WTC11 (cell line): ENCODE measurements around the gene ADAM19. TPM values are rescaled to one million over a fixed set of nuclear protein-coding genes. Genes with fewer than 3 reads are reported as not detected.

Source experiments
- ATAC-seq: fragments of 200-7000 bp; cut with Tn5 transposase; 2 replicates; pipeline ENCODE4 v1.10.0; 2021; ENCODE audit warnings: mild to moderate bottlenecking, moderate library complexity
- CTCF ChIA-PET: fragments of 300-600 bp; sonication (Branson Sonifier 250); formaldehyde crosslinking; loops from one replicate; lab custom pipeline; 2021; ENCODE audit warnings: antibody characterized with exemption; lab: Charles Lee
- POLR2A ChIA-PET: fragments of 350-600 bp; sonication (Branson Sonifier 250); formaldehyde crosslinking; loops from one replicate; lab custom pipeline; 2021; ENCODE audit warnings: antibody characterized with exemption; lab: Charles Lee
- DNase-seq: peaks from one replicate; pipeline ENCODE4 v3.0.0; 2021; ENCODE audit warnings: low spot score
- H3K27ac Mint-ChIP-seq: 2 replicates; pipeline ENCODE4 v1.8.0; 2021; ENCODE audit warnings: mixed read lengths
- H3K27me3 Mint-ChIP-seq: 2 replicates; pipeline ENCODE4 v1.8.0; 2021; ENCODE audit warnings: low read depth, mild to moderate bottlenecking, moderate library complexity, mixed read lengths
- H3K36me3 Mint-ChIP-seq: 2 replicates; pipeline ENCODE4 v1.8.0; 2021; ENCODE audit warnings: mixed read lengths
- H3K4me1 Mint-ChIP-seq: 2 replicates; pipeline ENCODE4 v1.8.0; 2022; ENCODE audit warnings: mixed read lengths
- H3K4me3 Mint-ChIP-seq: 2 replicates; pipeline ENCODE4 v1.8.0; 2021; ENCODE audit warnings: mild to moderate bottlenecking, moderate library complexity, mixed read lengths
- H3K9me3 Mint-ChIP-seq: 2 replicates; pipeline ENCODE4 v1.8.0; 2021; ENCODE audit warnings: mixed read lengths
- ARID4B ChIP-seq: sonication (generic); formaldehyde crosslinking; IDR thresholded peaks from 2 replicates; pipeline ENCODE4 v1.8.0; 2023; ENCODE audit warnings: missing genetic modification reagents, mild to moderate bottlenecking, borderline replicate concordance
- E2F4 ChIP-seq: sonication (generic); formaldehyde crosslinking; IDR thresholded peaks from 2 replicates; pipeline ENCODE4 v1.8.1; 2022; ENCODE audit warnings: low read depth, mild to moderate bottlenecking, moderate library complexity, missing genetic modification reagents, borderline replicate concordance
- FOXJ3 ChIP-seq: sonication (generic); formaldehyde crosslinking; IDR thresholded peaks from 2 replicates; pipeline ENCODE4 v1.9.0; 2021; ENCODE audit warnings: missing genetic modification reagents, mild to moderate bottlenecking, borderline replicate concordance
- FOXP1 ChIP-seq: sonication (generic); formaldehyde crosslinking; IDR thresholded peaks from 2 replicates; pipeline ENCODE4 v1.8.0; 2022; ENCODE audit warnings: missing genetic modification reagents, mild to moderate bottlenecking, moderate library complexity, borderline replicate concordance
- JAZF1 ChIP-seq: fragments of 250-450 bp; sonication (Bioruptor Pico); IDR thresholded peaks from 2 replicates; pipeline ENCODE4 v1.9.0; 2021; ENCODE audit warnings: moderate library complexity, mild to moderate bottlenecking, inconsistent platforms
- MYBL2 ChIP-seq: sonication (generic); formaldehyde crosslinking; IDR thresholded peaks from 2 replicates; pipeline ENCODE4 v1.8.1; 2023; ENCODE audit warnings: mild to moderate bottlenecking, moderate library complexity, missing genetic modification reagents
- NFYB ChIP-seq: sonication (generic); formaldehyde crosslinking; conservative IDR thresholded peaks from 2 replicates; pipeline ENCODE4 v1.8.0; 2022; ENCODE audit warnings: low read depth, missing genetic modification reagents
- NR1H2 ChIP-seq: sonication (generic); formaldehyde crosslinking; IDR thresholded peaks from 2 replicates; pipeline ENCODE4 v1.9.0; 2021; ENCODE audit warnings: mild to moderate bottlenecking, moderate library complexity, missing genetic modification reagents
- NR3C1 ChIP-seq: sonication (generic); formaldehyde crosslinking; conservative IDR thresholded peaks from 2 replicates; pipeline ENCODE4 v1.8.1; 2023; ENCODE audit warnings: low read depth, mild to moderate bottlenecking, missing genetic modification reagents
- ZNF121 ChIP-seq: sonication (generic); formaldehyde crosslinking; IDR thresholded peaks from 2 replicates; pipeline ENCODE4 v1.8.0; 2023; ENCODE audit warnings: missing genetic modification reagents
- ZNF232 ChIP-seq: sonication (generic); formaldehyde crosslinking; IDR thresholded peaks from 2 replicates; pipeline ENCODE4 v1.8.0; 2022; ENCODE audit warnings: mild to moderate bottlenecking, missing genetic modification reagents
- ZNF416 ChIP-seq: fragments of 250-450 bp; sonication (Bioruptor Pico); IDR thresholded peaks from 2 replicates; pipeline ENCODE4 v1.9.0; 2021; ENCODE audit warnings: mild to moderate bottlenecking, inconsistent platforms
- ZNF532 ChIP-seq: fragments of 250-450 bp; sonication (Bioruptor Pico); IDR thresholded peaks from 2 replicates; pipeline ENCODE4 v1.9.0; 2021; ENCODE audit warnings: mild to moderate bottlenecking, borderline replicate concordance
- total RNA-seq: library from RNA; stranded (reverse); gene quantifications from 3 replicates; pipeline ENCODE4 v1.2.3, GENCODE V29; 2021
- TF ChIP-seq, protein P1 (sequence below): sonication (generic); formaldehyde crosslinking; IDR thresholded peaks from 2 replicates; pipeline ENCODE4 v1.8.1; 2023; ENCODE audit warnings: mild to moderate bottlenecking, missing genetic modification reagents
- TF ChIP-seq, protein P2 (sequence below): fragments of 250-450 bp; sonication (Bioruptor Pico); IDR thresholded peaks from 2 replicates; pipeline ENCODE4 v1.9.0; 2021; ENCODE audit warnings: mild to moderate bottlenecking
- TF ChIP-seq, protein P3 (sequence below): sonication (generic); formaldehyde crosslinking; conservative IDR thresholded peaks from 2 replicates; pipeline ENCODE4 v1.8.1; 2022; ENCODE audit warnings: mild to moderate bottlenecking, missing genetic modification reagents

ADAM19 gene
- total RNA-seq, 1 experiment from 2014 or later: 28.6 TPM

DNA sequence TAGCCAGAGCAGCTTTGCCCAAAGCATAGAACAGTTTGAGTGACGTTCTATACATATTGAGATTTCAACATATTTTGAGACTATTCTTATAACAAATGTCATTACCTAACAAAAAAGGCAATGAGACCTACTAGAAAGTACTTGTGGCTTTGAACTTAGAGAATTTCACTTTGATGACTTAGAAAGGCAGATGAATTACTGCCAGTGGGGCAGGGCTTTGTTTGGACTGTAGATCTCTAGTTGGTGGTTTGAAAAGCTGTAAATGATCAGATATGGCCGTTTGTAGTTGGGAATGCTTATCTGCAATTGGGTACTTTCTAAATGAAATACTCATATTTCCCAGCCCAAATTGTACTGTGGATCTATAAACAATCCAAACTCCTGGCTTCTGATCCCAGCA is 48.6 kb upstream of the ADAM19 start (continued):
- TF ChIP-seq ZNF532 (CRISPR knock-in tag): no peak
- TF ChIP-seq, all 79 proteins: peak for 0

DNA sequence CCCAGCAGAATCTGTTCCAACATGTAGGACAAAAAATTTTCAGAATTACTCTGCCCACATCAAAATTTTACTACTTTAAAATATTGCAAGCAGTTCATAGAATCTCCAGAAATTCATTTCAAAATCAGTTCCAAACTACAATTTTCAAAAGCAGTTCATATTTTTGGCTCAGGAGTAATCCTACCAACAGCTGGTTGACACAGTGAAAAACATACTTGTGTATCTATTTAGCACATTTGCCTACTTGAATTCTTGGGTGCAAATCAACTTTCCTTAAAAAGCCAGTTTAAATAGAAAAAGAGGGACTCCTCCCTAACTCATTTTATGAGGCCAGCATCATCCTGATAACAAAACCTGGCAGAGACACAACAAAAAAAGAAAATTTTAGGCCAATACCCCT is 45.2 kb upstream of the ADAM19 start:
- no peak overlapping the region for H3K27ac Mint-ChIP-seq
- peaks cover 2% of the 10 kb centered on the region for H3K27me3 Mint-ChIP-seq
- no peaks in the 10 kb centered on the region for H3K4me1 Mint-ChIP-seq
- no peak for DNase-seq
- no peaks in the 10 kb centered on the region for H3K36me3 Mint-ChIP-seq
- CTCF ChIA-PET: no interaction called here
- H3K4me3 Mint-ChIP-seq: no peak overlapping the region
- no peak for ATAC-seq
- H3K9me3 Mint-ChIP-seq: peaks cover 9% of the 10 kb centered on the region
- POLR2A ChIA-PET: no interaction called here
- TF ChIP-seq, protein P1, sequence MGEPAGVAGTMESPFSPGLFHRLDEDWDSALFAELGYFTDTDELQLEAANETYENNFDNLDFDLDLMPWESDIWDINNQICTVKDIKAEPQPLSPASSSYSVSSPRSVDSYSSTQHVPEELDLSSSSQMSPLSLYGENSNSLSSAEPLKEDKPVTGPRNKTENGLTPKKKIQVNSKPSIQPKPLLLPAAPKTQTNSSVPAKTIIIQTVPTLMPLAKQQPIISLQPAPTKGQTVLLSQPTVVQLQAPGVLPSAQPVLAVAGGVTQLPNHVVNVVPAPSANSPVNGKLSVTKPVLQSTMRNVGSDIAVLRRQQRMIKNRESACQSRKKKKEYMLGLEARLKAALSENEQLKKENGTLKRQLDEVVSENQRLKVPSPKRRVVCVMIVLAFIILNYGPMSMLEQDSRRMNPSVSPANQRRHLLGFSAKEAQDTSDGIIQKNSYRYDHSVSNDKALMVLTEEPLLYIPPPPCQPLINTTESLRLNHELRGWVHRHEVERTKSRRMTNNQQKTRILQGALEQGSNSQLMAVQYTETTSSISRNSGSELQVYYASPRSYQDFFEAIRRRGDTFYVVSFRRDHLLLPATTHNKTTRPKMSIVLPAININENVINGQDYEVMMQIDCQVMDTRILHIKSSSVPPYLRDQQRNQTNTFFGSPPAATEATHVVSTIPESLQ (CRISPR knock-in tag): no peak
- TF ChIP-seq E2F4 (no peak), NFYB (CRISPR knock-in tag) (no peak), ZNF232 (no peak), FOXJ3 (no peak), FOXP1 (no peak), NR3C1 (CRISPR knock-in tag) (no peak), ARID4B (CRISPR knock-in tag) (no peak), JAZF1 (CRISPR knock-in tag) (no peak), ZNF416 (CRISPR knock-in tag) (no peak), ZNF532 (CRISPR knock-in tag) (no peak), ZNF121 (CRISPR knock-in tag) (no peak), NR1H2 (CRISPR knock-in tag) (no peak), MYBL2 (CRISPR knock-in tag) (no peak)
- TF ChIP-seq, protein P2, sequence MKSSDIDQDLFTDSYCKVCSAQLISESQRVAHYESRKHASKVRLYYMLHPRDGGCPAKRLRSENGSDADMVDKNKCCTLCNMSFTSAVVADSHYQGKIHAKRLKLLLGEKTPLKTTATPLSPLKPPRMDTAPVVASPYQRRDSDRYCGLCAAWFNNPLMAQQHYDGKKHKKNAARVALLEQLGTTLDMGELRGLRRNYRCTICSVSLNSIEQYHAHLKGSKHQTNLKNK (CRISPR knock-in tag): no peak
- TF ChIP-seq, protein P3, sequence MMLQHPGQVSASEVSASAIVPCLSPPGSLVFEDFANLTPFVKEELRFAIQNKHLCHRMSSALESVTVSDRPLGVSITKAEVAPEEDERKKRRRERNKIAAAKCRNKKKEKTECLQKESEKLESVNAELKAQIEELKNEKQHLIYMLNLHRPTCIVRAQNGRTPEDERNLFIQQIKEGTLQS (CRISPR knock-in tag): no peak
